Measurements from ENCODE around the gene NXPH3.

DNA sequence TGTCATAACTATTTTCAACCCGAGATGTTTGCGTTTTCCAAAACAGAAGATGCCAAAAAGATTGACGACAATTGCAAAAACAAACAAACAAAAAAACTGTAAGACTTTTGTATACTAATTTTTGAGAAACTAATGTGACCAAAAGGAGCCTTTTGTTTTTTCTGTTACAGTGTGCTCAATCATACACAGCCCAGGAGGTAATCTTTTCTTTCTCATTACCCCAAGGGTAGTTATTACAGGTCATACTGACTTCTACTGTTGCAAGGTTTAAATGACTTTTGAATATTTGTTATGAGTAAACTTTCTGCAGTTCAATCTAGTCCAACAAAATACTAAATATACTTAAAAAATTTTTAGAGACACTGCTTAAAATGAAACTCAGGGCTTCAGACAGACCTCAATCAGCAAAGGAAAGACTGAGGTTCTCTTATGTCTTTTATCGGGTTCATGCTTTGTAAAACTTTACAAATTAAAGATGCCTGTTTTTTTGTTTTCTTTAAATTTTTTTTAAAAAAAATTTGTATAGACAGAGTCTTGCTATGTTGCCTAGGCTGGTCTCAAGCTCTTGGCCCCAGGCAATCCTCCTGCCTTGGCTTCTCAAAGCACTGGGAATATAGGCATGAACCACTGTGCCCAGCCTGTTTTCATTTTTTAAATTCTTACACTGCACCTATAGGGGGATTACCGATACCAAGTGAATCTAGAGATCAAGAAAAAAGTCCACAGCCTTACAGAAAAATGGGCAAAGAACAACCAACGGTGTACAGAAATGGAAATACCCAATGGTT, 54.6 kb downstream of the NXPH3 start:
- TF ChIP-seq CTCF (IDR thresholded peaks at IDR 0.05 in 2 of 3, conservative IDR thresholded peaks at IDR 0.05 in 1 of 3; ENCODE audit: borderline replicate concordance in 1 of 3, insufficient read depth in 1 of 3, low read depth in 2 of 3, low read length in 2 of 3) (no peak), FOSL1 (IDR thresholded peaks at IDR 0.05; ENCODE audit: low read depth) (no peak), POLR2A (IDR thresholded peaks at IDR 0.05; ENCODE audit: borderline replicate concordance, extremely low read depth, insufficient read depth, insufficient read length) (no peak), CBX3 (IDR thresholded peaks at IDR 0.05; ENCODE audit: low read depth) (no peak), JUND (IDR thresholded peaks at IDR 0.05) (no peak), EZH2 (IDR thresholded peaks at IDR 0.05) (no peak)
- TF ChIP-seq, protein P1, sequence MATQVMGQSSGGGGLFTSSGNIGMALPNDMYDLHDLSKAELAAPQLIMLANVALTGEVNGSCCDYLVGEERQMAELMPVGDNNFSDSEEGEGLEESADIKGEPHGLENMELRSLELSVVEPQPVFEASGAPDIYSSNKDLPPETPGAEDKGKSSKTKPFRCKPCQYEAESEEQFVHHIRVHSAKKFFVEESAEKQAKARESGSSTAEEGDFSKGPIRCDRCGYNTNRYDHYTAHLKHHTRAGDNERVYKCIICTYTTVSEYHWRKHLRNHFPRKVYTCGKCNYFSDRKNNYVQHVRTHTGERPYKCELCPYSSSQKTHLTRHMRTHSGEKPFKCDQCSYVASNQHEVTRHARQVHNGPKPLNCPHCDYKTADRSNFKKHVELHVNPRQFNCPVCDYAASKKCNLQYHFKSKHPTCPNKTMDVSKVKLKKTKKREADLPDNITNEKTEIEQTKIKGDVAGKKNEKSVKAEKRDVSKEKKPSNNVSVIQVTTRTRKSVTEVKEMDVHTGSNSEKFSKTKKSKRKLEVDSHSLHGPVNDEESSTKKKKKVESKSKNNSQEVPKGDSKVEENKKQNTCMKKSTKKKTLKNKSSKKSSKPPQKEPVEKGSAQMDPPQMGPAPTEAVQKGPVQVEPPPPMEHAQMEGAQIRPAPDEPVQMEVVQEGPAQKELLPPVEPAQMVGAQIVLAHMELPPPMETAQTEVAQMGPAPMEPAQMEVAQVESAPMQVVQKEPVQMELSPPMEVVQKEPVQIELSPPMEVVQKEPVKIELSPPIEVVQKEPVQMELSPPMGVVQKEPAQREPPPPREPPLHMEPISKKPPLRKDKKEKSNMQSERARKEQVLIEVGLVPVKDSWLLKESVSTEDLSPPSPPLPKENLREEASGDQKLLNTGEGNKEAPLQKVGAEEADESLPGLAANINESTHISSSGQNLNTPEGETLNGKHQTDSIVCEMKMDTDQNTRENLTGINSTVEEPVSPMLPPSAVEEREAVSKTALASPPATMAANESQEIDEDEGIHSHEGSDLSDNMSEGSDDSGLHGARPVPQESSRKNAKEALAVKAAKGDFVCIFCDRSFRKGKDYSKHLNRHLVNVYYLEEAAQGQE (IDR thresholded peaks at IDR 0.05; ENCODE audit: low read depth), result no peak

Data from HCT116 (cell line).